WTC11 (cell line): ENCODE data around the gene NHSL2. TPM values are rescaled to one million over a fixed set of nuclear protein-coding genes. Genes with fewer than 3 reads are reported as not detected.

Experiments used
- ATAC-seq: fragments of 200-7000 bp; cut with Tn5 transposase; 2 replicates; pipeline ENCODE4 v1.10.0; 2021; ENCODE audit warnings: mild to moderate bottlenecking, moderate library complexity
- CTCF ChIA-PET: fragments of 300-600 bp; sonication (Branson Sonifier 250); formaldehyde crosslinking; loops from one replicate; lab custom pipeline; 2021; ENCODE audit warnings: antibody characterized with exemption; lab: Charles Lee
- POLR2A ChIA-PET: fragments of 350-600 bp; sonication (Branson Sonifier 250); formaldehyde crosslinking; loops from one replicate; lab custom pipeline; 2021; ENCODE audit warnings: antibody characterized with exemption; lab: Charles Lee
- DNase-seq: peaks from one replicate; pipeline ENCODE4 v3.0.0; 2021; ENCODE audit warnings: low spot score
- H3K27ac Mint-ChIP-seq: 2 replicates; pipeline ENCODE4 v1.8.0; 2021; ENCODE audit warnings: mixed read lengths
- H3K27me3 Mint-ChIP-seq: 2 replicates; pipeline ENCODE4 v1.8.0; 2021; ENCODE audit warnings: low read depth, mild to moderate bottlenecking, moderate library complexity, mixed read lengths
- H3K36me3 Mint-ChIP-seq: 2 replicates; pipeline ENCODE4 v1.8.0; 2021; ENCODE audit warnings: mixed read lengths
- H3K4me1 Mint-ChIP-seq: 2 replicates; pipeline ENCODE4 v1.8.0; 2022; ENCODE audit warnings: mixed read lengths
- H3K4me3 Mint-ChIP-seq: 2 replicates; pipeline ENCODE4 v1.8.0; 2021; ENCODE audit warnings: mild to moderate bottlenecking, moderate library complexity, mixed read lengths
- H3K9me3 Mint-ChIP-seq: 2 replicates; pipeline ENCODE4 v1.8.0; 2021; ENCODE audit warnings: mixed read lengths
- EMX1 ChIP-seq: fragments of 250-450 bp; sonication (Bioruptor Pico); IDR thresholded peaks from 2 replicates; pipeline ENCODE4 v1.8.0; 2021; ENCODE audit warnings: mild to moderate bottlenecking
- GABPB1 ChIP-seq: sonication (generic); formaldehyde crosslinking; IDR thresholded peaks from 2 replicates; pipeline ENCODE4 v1.8.1; 2023; ENCODE audit warnings: mild to moderate bottlenecking, missing genetic modification reagents
- MYBL2 ChIP-seq: sonication (generic); formaldehyde crosslinking; IDR thresholded peaks from 2 replicates; pipeline ENCODE4 v1.8.1; 2023; ENCODE audit warnings: mild to moderate bottlenecking, moderate library complexity, missing genetic modification reagents
- OVOL2 ChIP-seq: fragments of 250-450 bp; sonication (Bioruptor Pico); IDR thresholded peaks from 2 replicates; pipeline ENCODE4 v1.9.0; 2021; ENCODE audit warnings: mild to moderate bottlenecking, borderline replicate concordance
- ZNF121 ChIP-seq: sonication (generic); formaldehyde crosslinking; IDR thresholded peaks from 2 replicates; pipeline ENCODE4 v1.8.0; 2023; ENCODE audit warnings: missing genetic modification reagents
- ZNF219 ChIP-seq: sonication (generic); formaldehyde crosslinking; IDR thresholded peaks from 2 replicates; pipeline ENCODE4 v1.8.0; 2023; ENCODE audit warnings: missing genetic modification reagents, mild to moderate bottlenecking, borderline replicate concordance
- total RNA-seq: library from RNA; stranded (reverse); gene quantifications from 3 replicates; pipeline ENCODE4 v1.2.3, GENCODE V29; 2021
- TF ChIP-seq, protein P1 (sequence below): sonication (generic); formaldehyde crosslinking; IDR thresholded peaks from 2 replicates; pipeline ENCODE4 v1.8.1; 2022; ENCODE audit warnings: mild to moderate bottlenecking, moderate library complexity, missing genetic modification reagents
- TF ChIP-seq, protein P2 (sequence below): sonication (generic); formaldehyde crosslinking; IDR thresholded peaks from 2 replicates; pipeline ENCODE4 v1.8.0; 2023; ENCODE audit warnings: missing genetic modification reagents
- TF ChIP-seq, protein P3 (sequence below): fragments of 250-450 bp; sonication (Bioruptor Pico); IDR thresholded peaks from 2 replicates; pipeline ENCODE4 v1.9.0; 2021; ENCODE audit warnings: moderate library complexity, mild to moderate bottlenecking, inconsistent platforms, borderline replicate concordance
- TF ChIP-seq, protein P4 (sequence below): sonication (generic); formaldehyde crosslinking; IDR thresholded peaks from 2 replicates; pipeline ENCODE4 v1.8.1; 2023; ENCODE audit warnings: mild to moderate bottlenecking, missing genetic modification reagents, moderate library complexity
- TF ChIP-seq, protein P5 (sequence below): sonication (generic); formaldehyde crosslinking; IDR thresholded peaks from 2 replicates; pipeline ENCODE4 v1.8.1; 2022; ENCODE audit warnings: low read depth, missing genetic modification reagents, borderline replicate concordance
- TF ChIP-seq, protein P6 (sequence below): fragments of 250-450 bp; sonication (Bioruptor Pico); IDR thresholded peaks from 2 replicates; pipeline ENCODE4 v1.9.0; 2021; ENCODE audit warnings: mild to moderate bottlenecking, borderline replicate concordance
- TF ChIP-seq, protein P7 (sequence below): fragments of 250-450 bp; sonication (Bioruptor Pico); conservative IDR thresholded peaks from 2 replicates; pipeline ENCODE4 v1.9.0; 2021; ENCODE audit warnings: mild to moderate bottlenecking

Gene NHSL2
- total RNA-seq, 1 experiment from 2014 or later: 7.9 TPM

DNA sequence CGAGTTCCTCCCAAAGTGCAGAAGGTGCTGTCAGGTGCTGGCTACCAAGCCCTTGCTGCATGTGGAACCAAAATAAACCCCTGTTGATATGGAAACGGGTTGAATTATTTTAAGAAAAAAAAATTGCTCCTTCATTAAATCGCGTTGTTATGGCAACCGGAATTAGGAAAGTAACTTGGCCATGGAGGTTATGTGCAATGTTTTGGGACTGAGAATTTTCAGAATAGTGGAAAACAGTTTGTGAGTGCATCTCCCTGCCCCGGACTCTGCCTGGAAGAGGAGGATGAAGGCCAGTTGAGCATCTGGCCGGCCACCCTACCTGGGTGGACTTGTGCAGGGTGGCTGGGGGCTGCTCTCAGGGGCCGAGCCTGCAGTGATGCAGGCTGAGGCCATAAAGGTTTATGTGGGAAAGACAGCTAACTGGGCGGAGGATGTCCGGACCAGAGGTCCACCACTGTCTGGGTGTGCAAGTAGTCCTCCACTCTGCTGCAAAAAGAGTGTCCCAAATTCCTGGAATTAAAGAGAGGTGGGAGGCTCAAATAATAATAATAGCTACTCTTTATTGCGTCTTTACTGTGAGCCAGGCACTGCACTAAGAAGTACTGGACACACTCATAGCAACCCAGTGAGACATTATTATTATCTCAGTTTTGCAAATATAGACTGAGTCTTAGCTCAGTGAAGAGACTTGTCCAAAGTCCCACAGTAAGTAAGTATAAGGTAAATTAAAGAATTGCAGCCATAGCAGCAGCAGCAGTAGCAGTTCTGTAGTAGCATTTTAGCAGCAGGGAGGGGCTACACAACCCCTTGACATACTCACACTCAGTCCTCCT is 200.4 kb downstream of the NHSL2 start:
- no peak overlapping the region for H3K4me3 Mint-ChIP-seq
- TF ChIP-seq, protein P1, sequence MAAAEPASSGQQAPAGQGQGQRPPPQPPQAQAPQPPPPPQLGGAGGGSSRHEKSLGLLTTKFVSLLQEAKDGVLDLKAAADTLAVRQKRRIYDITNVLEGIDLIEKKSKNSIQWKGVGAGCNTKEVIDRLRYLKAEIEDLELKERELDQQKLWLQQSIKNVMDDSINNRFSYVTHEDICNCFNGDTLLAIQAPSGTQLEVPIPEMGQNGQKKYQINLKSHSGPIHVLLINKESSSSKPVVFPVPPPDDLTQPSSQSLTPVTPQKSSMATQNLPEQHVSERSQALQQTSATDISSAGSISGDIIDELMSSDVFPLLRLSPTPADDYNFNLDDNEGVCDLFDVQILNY (CRISPR knock-in tag): no peak
- no peak for TF ChIP-seq ZNF121
- TF ChIP-seq, protein P2, sequence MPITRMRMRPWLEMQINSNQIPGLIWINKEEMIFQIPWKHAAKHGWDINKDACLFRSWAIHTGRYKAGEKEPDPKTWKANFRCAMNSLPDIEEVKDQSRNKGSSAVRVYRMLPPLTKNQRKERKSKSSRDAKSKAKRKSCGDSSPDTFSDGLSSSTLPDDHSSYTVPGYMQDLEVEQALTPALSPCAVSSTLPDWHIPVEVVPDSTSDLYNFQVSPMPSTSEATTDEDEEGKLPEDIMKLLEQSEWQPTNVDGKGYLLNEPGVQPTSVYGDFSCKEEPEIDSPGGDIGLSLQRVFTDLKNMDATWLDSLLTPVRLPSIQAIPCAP (CRISPR knock-in tag): no peak
- no peak for TF ChIP-seq ZNF219 (CRISPR knock-in tag)
- TF ChIP-seq, protein P3, sequence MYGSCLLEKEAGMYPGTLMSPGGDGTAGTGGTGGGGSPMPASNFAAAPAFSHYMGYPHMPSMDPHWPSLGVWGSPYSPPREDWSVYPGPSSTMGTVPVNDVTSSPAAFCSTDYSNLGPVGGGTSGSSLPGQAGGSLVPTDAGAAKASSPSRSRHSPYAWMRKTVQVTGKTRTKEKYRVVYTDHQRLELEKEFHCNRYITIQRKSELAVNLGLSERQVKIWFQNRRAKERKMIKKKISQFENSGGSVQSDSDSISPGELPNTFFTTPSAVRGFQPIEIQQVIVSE: no peak
- TF ChIP-seq, protein P4, sequence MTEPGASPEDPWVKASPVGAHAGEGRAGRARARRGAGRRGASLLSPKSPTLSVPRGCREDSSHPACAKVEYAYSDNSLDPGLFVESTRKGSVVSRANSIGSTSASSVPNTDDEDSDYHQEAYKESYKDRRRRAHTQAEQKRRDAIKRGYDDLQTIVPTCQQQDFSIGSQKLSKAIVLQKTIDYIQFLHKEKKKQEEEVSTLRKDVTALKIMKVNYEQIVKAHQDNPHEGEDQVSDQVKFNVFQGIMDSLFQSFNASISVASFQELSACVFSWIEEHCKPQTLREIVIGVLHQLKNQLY: no peak
- TF ChIP-seq MYBL2 (CRISPR knock-in tag): no peak
- TF ChIP-seq GABPB1 (CRISPR knock-in tag): no peak
- no peak for TF ChIP-seq EMX1 (CRISPR knock-in tag)
- TF ChIP-seq, protein P5, sequence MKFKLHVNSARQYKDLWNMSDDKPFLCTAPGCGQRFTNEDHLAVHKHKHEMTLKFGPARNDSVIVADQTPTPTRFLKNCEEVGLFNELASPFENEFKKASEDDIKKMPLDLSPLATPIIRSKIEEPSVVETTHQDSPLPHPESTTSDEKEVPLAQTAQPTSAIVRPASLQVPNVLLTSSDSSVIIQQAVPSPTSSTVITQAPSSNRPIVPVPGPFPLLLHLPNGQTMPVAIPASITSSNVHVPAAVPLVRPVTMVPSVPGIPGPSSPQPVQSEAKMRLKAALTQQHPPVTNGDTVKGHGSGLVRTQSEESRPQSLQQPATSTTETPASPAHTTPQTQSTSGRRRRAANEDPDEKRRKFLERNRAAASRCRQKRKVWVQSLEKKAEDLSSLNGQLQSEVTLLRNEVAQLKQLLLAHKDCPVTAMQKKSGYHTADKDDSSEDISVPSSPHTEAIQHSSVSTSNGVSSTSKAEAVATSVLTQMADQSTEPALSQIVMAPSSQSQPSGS (CRISPR knock-in tag): no peak
- TF ChIP-seq OVOL2 (CRISPR knock-in tag): no peak
- TF ChIP-seq, protein P6, sequence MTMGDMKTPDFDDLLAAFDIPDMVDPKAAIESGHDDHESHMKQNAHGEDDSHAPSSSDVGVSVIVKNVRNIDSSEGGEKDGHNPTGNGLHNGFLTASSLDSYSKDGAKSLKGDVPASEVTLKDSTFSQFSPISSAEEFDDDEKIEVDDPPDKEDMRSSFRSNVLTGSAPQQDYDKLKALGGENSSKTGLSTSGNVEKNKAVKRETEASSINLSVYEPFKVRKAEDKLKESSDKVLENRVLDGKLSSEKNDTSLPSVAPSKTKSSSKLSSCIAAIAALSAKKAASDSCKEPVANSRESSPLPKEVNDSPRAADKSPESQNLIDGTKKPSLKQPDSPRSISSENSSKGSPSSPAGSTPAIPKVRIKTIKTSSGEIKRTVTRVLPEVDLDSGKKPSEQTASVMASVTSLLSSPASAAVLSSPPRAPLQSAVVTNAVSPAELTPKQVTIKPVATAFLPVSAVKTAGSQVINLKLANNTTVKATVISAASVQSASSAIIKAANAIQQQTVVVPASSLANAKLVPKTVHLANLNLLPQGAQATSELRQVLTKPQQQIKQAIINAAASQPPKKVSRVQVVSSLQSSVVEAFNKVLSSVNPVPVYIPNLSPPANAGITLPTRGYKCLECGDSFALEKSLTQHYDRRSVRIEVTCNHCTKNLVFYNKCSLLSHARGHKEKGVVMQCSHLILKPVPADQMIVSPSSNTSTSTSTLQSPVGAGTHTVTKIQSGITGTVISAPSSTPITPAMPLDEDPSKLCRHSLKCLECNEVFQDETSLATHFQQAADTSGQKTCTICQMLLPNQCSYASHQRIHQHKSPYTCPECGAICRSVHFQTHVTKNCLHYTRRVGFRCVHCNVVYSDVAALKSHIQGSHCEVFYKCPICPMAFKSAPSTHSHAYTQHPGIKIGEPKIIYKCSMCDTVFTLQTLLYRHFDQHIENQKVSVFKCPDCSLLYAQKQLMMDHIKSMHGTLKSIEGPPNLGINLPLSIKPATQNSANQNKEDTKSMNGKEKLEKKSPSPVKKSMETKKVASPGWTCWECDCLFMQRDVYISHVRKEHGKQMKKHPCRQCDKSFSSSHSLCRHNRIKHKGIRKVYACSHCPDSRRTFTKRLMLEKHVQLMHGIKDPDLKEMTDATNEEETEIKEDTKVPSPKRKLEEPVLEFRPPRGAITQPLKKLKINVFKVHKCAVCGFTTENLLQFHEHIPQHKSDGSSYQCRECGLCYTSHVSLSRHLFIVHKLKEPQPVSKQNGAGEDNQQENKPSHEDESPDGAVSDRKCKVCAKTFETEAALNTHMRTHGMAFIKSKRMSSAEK (CRISPR knock-in tag): no peak
- TF ChIP-seq, protein P7, sequence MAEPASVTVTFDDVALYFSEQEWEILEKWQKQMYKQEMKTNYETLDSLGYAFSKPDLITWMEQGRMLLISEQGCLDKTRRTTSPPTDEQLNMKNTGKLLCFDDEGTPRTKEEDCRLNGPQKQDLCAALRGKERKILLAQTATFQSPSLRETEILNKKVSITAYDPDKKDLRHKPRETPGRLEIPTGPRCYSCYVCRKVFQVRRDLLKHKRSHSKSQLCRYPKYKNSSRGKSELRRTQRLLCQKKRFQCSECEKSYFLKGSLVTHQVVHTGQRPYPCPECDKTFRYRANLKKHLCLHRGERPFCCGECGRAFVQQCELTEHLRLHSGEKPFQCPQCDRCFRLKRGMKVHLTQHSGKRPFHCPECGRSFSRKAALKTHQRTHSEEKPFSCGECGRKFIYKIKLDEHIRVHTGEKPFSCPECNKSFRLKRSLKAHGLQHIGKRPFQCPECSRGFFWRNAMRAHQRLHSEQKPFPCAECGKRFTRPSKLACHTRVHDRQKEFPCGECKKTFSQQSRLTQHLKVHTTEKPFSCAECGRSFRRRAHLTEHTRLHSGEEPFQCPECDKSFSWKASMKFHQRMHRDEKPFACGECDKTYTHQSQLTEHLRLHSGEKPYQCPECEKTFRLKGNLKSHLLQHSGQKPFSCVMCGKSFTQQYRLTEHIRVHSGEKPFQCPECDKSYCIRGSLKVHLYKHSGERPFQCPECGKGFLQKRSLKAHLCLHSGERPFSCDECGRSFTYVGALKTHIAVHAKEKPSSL (CRISPR knock-in tag): no peak
- no peaks in the 10 kb centered on the region for H3K9me3 Mint-ChIP-seq
- CTCF ChIA-PET: interaction anchor here (1.0 kb wide), 1 partner anchor 91 kb away, joined by 3 read pairs; no protein-coding TSS in a partner anchor
- POLR2A ChIA-PET: no interaction called here
- H3K27me3 Mint-ChIP-seq: no peaks in the 10 kb centered on the region
- H3K4me1 Mint-ChIP-seq: peaks cover 40% of the 10 kb centered on the region
- H3K36me3 Mint-ChIP-seq: no peaks in the 10 kb centered on the region
- ATAC-seq (no peak), DNase-seq (no peak)
- H3K27ac Mint-ChIP-seq: no peak overlapping the region
